K562 (cell line): Measurements from ENCODE around the gene VPS26A. TPM values are rescaled to one million over a fixed set of nuclear protein-coding genes. Genes with fewer than 3 reads are reported as not detected.

Source experiments
- COPS2 ChIP-seq: fragments of 450-650 bp; conservative IDR thresholded peaks from 2 replicates; pipeline ENCODE4 v1.6.1; 2016; ENCODE audit warnings: mild to moderate bottlenecking, moderate library complexity
- EP400 ChIP-seq: fragments of 450-650 bp; IDR thresholded peaks from 2 replicates; pipeline ENCODE4 v1.6.1; 2017; ENCODE audit warnings: antibody characterized with exemption, mild to moderate bottlenecking, moderate library complexity
- FOXK1 ChIP-seq: sonication (generic); formaldehyde crosslinking; IDR thresholded peaks from 2 replicates; pipeline ENCODE4 v1.8.0; 2022; ENCODE audit warnings: missing genetic modification reagents, mild to moderate bottlenecking, borderline replicate concordance
- HIVEP1 ChIP-seq: fragments of 250-450 bp; sonication (Bioruptor Pico); IDR thresholded peaks from 2 replicates; pipeline ENCODE4 v1.4.0; 2020; ENCODE audit warnings: mild to moderate bottlenecking
- MLLT1 ChIP-seq, 2 experiments: fragments of 450-650 bp; IDR thresholded peaks; 2 replicates each; pipeline ENCODE4 v1.6.1; 2016
- NFIX ChIP-seq: fragments of 250-450 bp; sonication (Bioruptor Pico); IDR thresholded peaks from 2 replicates; pipeline ENCODE4 v1.4.0; 2020; ENCODE audit warnings: low read depth, mild to moderate bottlenecking, moderate library complexity
- ZBTB43 ChIP-seq: sonication (generic); formaldehyde crosslinking; IDR thresholded peaks from 2 replicates; pipeline ENCODE4 v1.8.0; 2023; ENCODE audit warnings: mild to moderate bottlenecking, missing genetic modification reagents
- polyA plus RNA-seq, 8 experiments: library from polyadenylated mRNA; depleted of rRNA in 4 of 8; stranded (reverse) in 5 of 8; unstranded in 3 of 8; fragments of >200 nt; fragmentation: Nextera tagmentation in 2 of 8; fragmentation: Illumina TruSeq in 1 of 8; extraction: Ambion mirVana in 2 of 8; extraction: Trizol in 1 of 8; gene quantifications; 2 replicates each; pipeline versions ENCODE4 v1.2.1 to v1.2.3, GENCODE V29; 2011 to 2014; ENCODE audit warnings: inconsistent platforms in 1 of 8, missing spikeins in 1 of 8
- total RNA-seq, 7 experiments: library from RNA; depleted of rRNA in 6 of 7; stranded (reverse); fragments of >200 nt in 6 of 7; fragmentation: Illumina TruSeq in 2 of 7; extraction: Trizol in 2 of 7; gene quantifications; 2 replicates each; pipeline versions ENCODE4 v1.2.1 to v1.2.3, GENCODE V29; 2011 to 2021; ENCODE audit warnings: low replicate concordance in 1 of 7
- TF ChIP-seq, protein P1 (sequence below), 2 experiments: fragments of 450-650 bp in 1 of 2; IDR thresholded peaks; 2 replicates each; pipeline ENCODE4 v1.6.1; 2011 to 2017; ENCODE audit warnings: low read depth in 2 of 2, antibody characterized with exemption in 1 of 2, borderline replicate concordance in 1 of 2, low read length in 1 of 2, mild to moderate bottlenecking in 1 of 2, mixed read lengths in 1 of 2; ENCODE audit not compliant: control insufficient read depth in 1 of 2
- TF ChIP-seq, protein P2 (sequence below): fragments of 450-650 bp; IDR thresholded peaks from 2 replicates; pipeline ENCODE4 v1.6.1; 2016; ENCODE audit warnings: borderline replicate concordance
- TF ChIP-seq, protein P3 (sequence below): fragments of 250-450 bp; sonication (Bioruptor Pico); IDR thresholded peaks from 2 replicates; pipeline ENCODE4 v1.4.0; 2020; ENCODE audit warnings: mild to moderate bottlenecking

VPS26A gene
- total and polyA plus RNA-seq, 9 of the 15 experiments (the other 6 are each of a cell fraction or from before 2014, with no cell fraction given), result 47.1 to 137 (median 69.3) TPM

DNA sequence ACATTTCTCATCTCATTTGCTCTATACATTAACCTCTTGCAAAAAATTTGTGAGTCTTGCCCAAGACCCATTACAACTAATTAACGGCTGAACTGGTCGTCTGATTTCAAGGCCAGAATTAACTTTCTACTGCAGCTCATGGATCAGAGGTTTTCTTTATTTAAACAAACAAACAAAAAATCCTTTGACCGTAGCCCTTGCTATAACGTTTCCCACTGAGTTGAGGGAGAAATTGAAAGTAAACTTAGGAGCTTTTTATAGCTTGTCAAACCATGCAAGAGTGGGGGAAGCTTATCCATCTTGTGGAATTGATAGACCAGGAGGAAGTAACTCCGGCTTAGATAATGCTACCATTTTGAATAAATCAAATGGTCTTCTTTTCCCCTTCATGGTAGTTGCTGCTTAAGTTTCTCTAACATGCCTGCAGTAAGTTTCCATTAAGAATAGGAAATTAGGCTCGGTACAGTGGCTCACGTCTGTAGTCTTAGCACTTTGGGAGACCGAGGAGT lies 32.8 kb upstream of the VPS26A start (continued):
- TF ChIP-seq, protein P1, sequence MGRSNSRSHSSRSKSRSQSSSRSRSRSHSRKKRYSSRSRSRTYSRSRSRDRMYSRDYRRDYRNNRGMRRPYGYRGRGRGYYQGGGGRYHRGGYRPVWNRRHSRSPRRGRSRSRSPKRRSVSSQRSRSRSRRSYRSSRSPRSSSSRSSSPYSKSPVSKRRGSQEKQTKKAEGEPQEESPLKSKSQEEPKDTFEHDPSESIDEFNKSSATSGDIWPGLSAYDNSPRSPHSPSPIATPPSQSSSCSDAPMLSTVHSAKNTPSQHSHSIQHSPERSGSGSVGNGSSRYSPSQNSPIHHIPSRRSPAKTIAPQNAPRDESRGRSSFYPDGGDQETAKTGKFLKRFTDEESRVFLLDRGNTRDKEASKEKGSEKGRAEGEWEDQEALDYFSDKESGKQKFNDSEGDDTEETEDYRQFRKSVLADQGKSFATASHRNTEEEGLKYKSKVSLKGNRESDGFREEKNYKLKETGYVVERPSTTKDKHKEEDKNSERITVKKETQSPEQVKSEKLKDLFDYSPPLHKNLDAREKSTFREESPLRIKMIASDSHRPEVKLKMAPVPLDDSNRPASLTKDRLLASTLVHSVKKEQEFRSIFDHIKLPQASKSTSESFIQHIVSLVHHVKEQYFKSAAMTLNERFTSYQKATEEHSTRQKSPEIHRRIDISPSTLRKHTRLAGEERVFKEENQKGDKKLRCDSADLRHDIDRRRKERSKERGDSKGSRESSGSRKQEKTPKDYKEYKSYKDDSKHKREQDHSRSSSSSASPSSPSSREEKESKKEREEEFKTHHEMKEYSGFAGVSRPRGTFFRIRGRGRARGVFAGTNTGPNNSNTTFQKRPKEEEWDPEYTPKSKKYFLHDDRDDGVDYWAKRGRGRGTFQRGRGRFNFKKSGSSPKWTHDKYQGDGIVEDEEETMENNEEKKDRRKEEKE (IDR thresholded peaks at IDR 0.05; ENCODE audit: borderline replicate concordance in 1 of 2, control insufficient read depth in 1 of 2, low read depth in 2 of 2, low read length in 1 of 2), result no peak
- TF ChIP-seq, protein P2, sequence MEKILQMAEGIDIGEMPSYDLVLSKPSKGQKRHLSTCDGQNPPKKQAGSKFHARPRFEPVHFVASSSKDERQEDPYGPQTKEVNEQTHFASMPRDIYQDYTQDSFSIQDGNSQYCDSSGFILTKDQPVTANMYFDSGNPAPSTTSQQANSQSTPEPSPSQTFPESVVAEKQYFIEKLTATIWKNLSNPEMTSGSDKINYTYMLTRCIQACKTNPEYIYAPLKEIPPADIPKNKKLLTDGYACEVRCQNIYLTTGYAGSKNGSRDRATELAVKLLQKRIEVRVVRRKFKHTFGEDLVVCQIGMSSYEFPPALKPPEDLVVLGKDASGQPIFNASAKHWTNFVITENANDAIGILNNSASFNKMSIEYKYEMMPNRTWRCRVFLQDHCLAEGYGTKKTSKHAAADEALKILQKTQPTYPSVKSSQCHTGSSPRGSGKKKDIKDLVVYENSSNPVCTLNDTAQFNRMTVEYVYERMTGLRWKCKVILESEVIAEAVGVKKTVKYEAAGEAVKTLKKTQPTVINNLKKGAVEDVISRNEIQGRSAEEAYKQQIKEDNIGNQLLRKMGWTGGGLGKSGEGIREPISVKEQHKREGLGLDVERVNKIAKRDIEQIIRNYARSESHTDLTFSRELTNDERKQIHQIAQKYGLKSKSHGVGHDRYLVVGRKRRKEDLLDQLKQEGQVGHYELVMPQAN, result no peak
- TF ChIP-seq NFIX (CRISPR knock-in tag) (no peak), EP400 (no peak), COPS2 (no peak), HIVEP1 (no peak), FOXK1 (CRISPR knock-in tag) (no peak), MLLT1 (IDR thresholded peaks at IDR 0.05) (no peak), ZBTB43 (CRISPR knock-in tag) (no peak)
- TF ChIP-seq, protein P3, sequence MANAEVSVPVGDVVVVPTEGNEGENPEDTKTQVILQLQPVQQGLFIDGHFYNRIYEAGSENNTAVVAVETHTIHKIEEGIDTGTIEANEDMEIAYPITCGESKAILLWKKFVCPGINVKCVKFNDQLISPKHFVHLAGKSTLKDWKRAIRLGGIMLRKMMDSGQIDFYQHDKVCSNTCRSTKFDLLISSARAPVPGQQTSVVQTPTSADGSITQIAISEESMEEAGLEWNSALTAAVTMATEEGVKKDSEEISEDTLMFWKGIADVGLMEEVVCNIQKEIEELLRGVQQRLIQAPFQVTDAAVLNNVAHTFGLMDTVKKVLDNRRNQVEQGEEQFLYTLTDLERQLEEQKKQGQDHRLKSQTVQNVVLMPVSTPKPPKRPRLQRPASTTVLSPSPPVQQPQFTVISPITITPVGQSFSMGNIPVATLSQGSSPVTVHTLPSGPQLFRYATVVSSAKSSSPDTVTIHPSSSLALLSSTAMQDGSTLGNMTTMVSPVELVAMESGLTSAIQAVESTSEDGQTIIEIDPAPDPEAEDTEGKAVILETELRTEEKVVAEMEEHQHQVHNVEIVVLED, result no peak
